Right lobe of liver (tissue), 4 donors: ENCODE data around the gene MUC6.

Experiments
- CTCF ChIP-seq, 4 donors: fragments of 200-600 bp in 3 of 4; fragments of 450-650 bp in 1 of 4; IDR thresholded peaks; one replicate each; pipeline versions ENCODE4 v1.5.1 to v1.8.0; 2016 to 2022; ENCODE audit warnings: antibody characterized with exemption in 4 of 4, mild to moderate bottlenecking in 2 of 4
- POLR2A ChIP-seq: fragments of 450-650 bp; IDR thresholded peaks from one replicate; pipeline ENCODE4 v1.6.1; 2017; ENCODE audit warnings: antibody characterized with exemption, mild to moderate bottlenecking
- donor health status: DM: no; HTN: no; CAD: no.
- donor health status: DM: no; HTN: no; CAD: no.
- donor health status: DM: no; HTN: yes; CAD: no.

- no peak for TF ChIP-seq POLR2A
- TF ChIP-seq CTCF (IDR thresholded peaks at IDR 0.05) = no peak
These were observed 15.0 kb upstream of the MUC6 start for GRCh38 chr11:1051356-1052132.
